ENCODE data around the gene ISM2.
A peak's percentile ranks its signal among the peaks of the same experiment; 100 is the strongest.
"Not testable (repeated sequence)": the region's sequence is repeated elsewhere in the genome, so short reads cannot be mapped to it uniquely, and the experiment has no call there.

Gene ISM2

DNA sequence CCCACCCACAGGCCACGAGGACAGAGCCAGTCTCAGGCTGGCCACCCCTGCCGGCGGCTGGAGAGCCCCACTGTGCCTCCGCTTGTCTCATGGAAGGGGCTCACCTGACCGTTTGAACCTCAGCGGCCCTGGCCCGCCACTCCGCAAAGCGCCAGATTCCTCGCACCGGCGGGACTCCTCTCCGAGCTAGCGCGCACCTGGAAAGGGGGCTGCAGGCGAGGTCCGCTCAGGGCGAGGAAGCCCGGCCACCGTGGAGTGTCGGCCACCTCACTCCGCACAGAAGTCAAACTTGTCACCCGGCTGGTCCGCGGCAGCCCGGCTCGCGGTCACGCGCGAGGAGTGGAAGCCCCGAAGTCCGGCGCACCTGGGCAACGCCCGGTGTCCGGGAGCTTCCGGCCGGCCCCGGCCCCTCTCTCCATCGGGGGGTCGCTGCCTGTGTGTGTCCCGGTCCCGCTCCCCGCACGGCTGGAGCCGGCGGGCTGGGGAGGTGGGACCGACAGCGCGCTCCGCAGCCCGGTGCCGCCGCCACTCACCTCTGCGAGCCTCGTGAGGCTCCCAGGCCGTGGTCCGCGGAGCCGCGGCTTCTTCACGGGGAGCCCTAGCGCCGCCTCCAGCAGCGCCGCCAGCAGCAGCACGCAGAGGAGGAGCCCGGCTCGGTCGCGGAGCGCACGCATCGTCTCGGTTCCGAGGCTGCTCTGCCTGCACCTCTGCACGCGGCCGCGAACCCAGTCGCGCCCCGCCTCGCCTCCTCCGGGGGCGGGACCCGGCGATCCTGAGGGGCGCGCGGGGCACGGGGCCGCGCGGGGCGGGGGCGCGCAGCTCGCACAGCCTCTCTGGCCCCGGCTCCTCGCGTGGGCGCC is at the start of gene ISM2:
TSS of gene ISM2 (minus strand) at position 697 of the 860 bp plus-strand sequence. CDS start at position 674, 23 bp downstream.
- peaks cover 40% of the 10 kb centered on the region for H3K27me3 Mint-ChIP-seq
- H3K36me3 Mint-ChIP-seq (ENCODE audit: low read depth), result peaks cover 3% of the 10 kb centered on the region
- peaks cover 6% of the 10 kb centered on the region for H3K4me1 Mint-ChIP-seq (ENCODE audit: low read depth)
- H3K9me3 Mint-ChIP-seq, result peaks cover 4% of the 10 kb centered on the region
- peak; percentile 63 for DNase-seq
- no peak within 1 kb of the TSS for H3K27ac Mint-ChIP-seq
- peak within 1 kb of the TSS; percentile 60 for H3K4me3 Mint-ChIP-seq

DNA sequence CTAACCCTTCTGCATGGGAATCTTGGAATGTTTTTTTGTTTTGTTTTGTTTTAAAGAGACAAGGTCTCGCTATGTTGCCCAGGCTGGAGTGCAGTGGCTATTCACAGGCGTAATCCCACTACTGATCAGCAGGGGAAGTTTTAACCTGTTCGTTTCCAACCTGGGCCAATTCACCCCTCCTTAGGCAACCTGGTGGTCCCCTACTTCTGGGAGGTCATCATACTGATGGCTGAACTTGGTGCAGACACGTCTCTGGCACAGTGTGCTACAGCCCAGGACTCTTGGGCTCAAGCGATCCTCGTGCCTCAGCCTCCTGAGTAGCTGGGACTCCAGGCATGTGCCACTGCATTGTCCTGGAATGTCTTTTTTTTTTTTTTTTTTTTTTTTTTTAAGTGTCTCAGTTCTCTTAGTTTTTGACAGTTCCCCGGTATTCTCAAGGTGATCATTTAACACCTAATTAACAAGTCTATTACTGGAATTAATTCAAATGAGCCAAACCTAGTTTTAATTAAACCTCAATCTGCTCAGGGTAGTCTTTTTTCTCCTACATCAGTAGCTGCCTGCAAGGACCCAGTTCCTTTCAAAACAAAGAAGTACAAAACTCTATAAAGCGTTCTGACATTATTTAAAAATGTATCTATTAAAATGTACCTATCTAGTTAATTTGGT is 49.0 kb upstream of the ISM2 start:
- Mint-ChIP-seq H3K27ac (no peak overlapping the region), H3K36me3 (ENCODE audit: low read depth) (peaks cover 72% of the 10 kb centered on the region), H3K4me1 (ENCODE audit: low read depth) (peaks cover 3% of the 10 kb centered on the region), H3K9me3 (no peaks in the 10 kb centered on the region), H3K27me3 (no peaks in the 10 kb centered on the region), H3K4me3 (no peak overlapping the region)
- DNase-seq, result no peak

DNA sequence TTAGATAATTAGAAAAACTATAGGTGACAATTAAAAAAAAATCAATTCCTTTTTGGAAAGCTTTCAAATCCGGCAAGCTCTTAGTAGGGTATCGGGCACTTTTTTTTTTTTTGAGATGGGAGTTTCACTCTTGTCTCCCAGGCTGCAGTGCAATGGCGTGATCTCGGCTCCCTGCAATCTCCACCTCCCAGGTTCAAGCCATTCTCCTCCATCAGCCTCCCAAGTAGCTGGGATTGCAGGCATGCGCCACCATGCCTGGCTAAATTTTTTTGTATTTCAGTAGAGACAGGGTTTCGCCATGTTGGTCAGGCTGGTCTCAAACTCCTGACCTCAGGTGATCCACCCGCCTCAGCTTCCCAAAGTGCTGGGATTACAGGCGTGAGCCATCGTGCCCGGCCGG is 46.6 kb upstream of the ISM2 start:
- not testable (repeated sequence) for H3K9me3 Mint-ChIP-seq; H3K27ac Mint-ChIP-seq; H3K4me3 Mint-ChIP-seq; DNase-seq; H3K4me1 Mint-ChIP-seq (ENCODE audit: low read depth); H3K27me3 Mint-ChIP-seq
- peaks cover 61% of the 10 kb centered on the region for H3K36me3 Mint-ChIP-seq (ENCODE audit: low read depth)

DNA sequence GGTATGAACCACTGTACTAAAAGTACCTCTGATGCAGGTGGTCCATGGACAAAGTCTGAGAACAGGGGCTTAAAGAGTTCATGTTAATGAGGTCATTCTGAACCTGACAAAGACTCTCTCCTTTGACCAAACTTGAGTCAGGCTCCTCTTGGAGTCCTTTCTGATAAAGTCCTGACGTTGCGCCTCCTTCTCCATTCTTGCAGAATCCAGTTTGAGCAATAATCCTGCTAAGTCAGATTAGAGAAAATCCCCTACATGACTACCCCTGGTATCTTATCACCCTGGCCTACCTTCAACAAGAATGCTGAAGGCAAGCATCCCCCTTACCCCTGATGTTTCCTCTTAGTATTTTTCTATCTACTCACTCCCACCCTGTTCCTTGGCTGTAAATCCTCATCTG is 46.0 kb upstream of the ISM2 start:
- peak overlapping the region; percentile 48 for H3K27ac Mint-ChIP-seq
- H3K4me3 Mint-ChIP-seq, result no peak overlapping the region
- DNase-seq, result no peak
- no peaks in the 10 kb centered on the region for H3K27me3 Mint-ChIP-seq
- H3K36me3 Mint-ChIP-seq (ENCODE audit: low read depth), result peaks cover 55% of the 10 kb centered on the region
- no peaks in the 10 kb centered on the region for H3K9me3 Mint-ChIP-seq
- peaks cover 9% of the 10 kb centered on the region for H3K4me1 Mint-ChIP-seq (ENCODE audit: low read depth)

DNA sequence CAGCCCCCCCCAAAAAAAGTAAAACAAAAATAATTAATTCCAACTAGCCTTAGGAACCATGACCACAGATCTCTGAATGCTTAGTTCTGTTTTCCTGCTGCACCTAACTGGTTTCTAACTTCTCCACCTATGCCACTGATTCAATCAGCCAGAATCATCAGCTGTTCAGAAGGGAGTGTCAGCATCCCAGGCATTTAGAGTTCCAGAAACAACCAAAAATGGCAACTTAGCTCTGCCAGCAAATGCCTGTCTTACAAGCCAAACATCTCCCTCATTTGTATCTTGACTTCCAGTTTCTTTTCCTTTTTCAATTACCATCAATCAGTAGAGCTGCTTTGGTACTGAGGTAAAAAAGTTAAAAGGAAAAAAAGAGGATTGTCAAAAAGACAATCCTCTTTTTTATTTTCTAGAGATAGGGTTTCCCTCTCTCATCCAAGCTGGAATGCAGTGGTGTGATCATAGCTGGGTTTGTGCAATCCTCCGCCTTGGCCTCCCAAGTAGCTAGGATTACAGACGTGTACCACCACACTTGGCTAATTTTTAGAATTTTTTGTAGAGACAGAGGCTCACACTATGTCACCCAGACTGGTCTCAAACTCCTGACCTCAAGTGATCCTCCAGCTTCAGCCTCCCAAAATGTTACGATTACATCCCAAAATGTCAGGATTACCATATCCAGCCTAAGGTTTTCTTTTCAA is 45.2 kb upstream of the ISM2 start:
- Mint-ChIP-seq H3K4me3 (no peak overlapping the region), H3K27me3 (no peaks in the 10 kb centered on the region), H3K27ac (no peak overlapping the region), H3K36me3 (ENCODE audit: low read depth) (peaks cover 47% of the 10 kb centered on the region), H3K4me1 (ENCODE audit: low read depth) (peaks cover 9% of the 10 kb centered on the region), H3K9me3 (no peaks in the 10 kb centered on the region)
- no peak for DNase-seq

DNA sequence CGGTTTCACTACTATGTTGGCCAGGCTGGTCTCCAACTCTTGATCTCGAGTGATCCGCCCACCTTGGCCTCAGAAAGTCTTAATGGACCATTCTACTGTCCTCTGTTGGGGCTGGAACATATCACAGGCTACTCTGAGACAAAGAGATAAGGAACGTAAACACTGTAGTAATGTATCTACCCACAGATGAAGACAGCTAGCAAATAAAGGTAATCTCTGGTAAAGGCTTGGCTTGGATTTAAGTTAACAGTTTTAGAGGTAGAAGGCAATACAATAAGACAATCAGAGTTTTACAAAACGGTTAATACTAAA is 44.6 kb upstream of the ISM2 start:
- no peaks in the 10 kb centered on the region for H3K27me3 Mint-ChIP-seq
- no peak for DNase-seq
- no peak overlapping the region for H3K27ac Mint-ChIP-seq
- no peaks in the 10 kb centered on the region for H3K9me3 Mint-ChIP-seq
- peaks cover 9% of the 10 kb centered on the region for H3K4me1 Mint-ChIP-seq (ENCODE audit: low read depth)
- H3K4me3 Mint-ChIP-seq, result no peak overlapping the region
- H3K36me3 Mint-ChIP-seq (ENCODE audit: low read depth), result peaks cover 41% of the 10 kb centered on the region

DNA sequence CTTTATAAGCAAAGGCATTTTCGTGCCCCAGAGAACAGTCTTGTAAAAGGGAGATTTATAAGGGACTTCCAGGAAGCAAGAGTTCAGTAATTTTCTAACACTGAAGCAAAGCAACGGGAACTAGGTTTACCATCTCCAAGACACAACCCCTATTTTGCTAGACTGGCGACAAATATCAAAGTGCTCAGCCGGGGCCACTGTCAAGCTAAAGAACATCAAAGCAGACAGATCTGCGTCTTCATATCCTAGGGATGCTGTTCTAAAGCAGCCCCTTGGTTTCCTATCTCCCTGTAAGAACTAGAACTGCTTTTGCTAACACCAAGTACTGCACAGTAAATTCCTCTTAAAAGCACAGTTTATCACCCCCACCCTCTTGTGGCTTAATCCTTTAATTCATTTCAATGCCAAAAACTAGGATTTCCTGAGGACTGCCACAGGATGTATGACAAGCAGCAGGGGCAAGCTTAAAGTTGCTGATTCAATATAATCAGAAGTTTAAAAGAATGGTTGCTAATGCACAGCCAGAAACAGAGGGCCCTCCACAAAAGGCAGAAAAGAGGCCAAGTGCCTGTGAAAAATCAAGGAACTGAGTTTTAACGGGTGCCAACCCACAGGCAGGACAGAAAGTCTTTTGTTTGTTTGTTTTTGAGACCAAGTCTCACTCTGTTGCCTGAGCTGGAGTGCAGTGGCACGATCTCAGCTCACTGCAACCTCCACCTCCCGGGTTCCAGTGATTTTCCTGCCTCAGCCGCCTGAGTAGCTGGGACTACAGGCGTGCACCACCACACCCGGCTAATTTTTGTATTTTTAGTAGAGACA is 44.0 kb upstream of the ISM2 start:
- no peak overlapping the region for H3K4me3 Mint-ChIP-seq
- H3K4me1 Mint-ChIP-seq (ENCODE audit: low read depth), result peaks cover 9% of the 10 kb centered on the region
- no peak for DNase-seq
- H3K27ac Mint-ChIP-seq, result no peak overlapping the region
- H3K27me3 Mint-ChIP-seq, result no peaks in the 10 kb centered on the region
- peaks cover 39% of the 10 kb centered on the region for H3K36me3 Mint-ChIP-seq (ENCODE audit: low read depth)
- no peaks in the 10 kb centered on the region for H3K9me3 Mint-ChIP-seq

DNA sequence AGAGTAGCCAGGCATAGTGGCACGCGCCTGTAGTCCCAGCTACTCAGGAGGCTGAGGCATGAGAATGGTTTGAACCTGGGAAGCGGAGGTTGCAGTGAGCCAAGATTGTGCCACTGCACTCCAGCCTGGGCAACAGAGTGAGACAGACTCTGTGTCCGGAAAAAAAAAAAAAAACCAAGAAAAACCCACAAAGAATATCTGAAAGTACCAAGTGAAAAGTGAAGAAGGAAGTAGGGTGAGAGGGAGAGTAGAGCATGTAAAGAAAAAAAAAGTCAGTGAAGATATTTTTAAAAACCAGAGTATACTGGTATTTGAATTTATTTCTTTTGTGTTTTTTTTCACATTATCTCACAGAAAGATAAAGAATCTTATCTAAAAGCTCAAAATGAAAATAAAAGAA is 43.3 kb upstream of the ISM2 start:
- H3K27ac Mint-ChIP-seq, result no peak overlapping the region
- no peaks in the 10 kb centered on the region for H3K9me3 Mint-ChIP-seq
- no peak for DNase-seq
- H3K4me3 Mint-ChIP-seq, result no peak overlapping the region
- H3K27me3 Mint-ChIP-seq, result no peaks in the 10 kb centered on the region
- H3K36me3 Mint-ChIP-seq (ENCODE audit: low read depth), result peaks cover 33% of the 10 kb centered on the region
- H3K4me1 Mint-ChIP-seq (ENCODE audit: low read depth), result peaks cover 9% of the 10 kb centered on the region

DNA sequence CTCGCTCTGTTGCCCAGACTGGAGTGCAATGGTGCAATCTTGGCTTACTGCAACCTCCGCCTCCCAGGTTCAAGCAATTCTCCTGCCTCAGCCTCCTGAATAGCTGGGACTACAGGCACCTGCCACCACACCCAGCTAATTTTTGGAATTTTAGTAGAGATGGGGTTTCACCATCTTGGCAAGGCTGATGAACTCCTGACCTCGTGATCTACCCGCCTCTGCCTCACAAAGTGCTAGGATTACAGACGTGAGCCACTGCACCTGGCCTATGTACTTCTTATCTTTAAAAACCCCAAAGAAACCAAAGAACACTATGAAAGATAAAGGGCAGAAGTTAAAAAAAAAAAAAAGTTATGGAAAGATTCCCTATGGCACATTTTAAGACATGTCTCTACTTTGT is 38.3 kb upstream of the ISM2 start:
- H3K36me3 Mint-ChIP-seq (ENCODE audit: low read depth), result peaks cover 37% of the 10 kb centered on the region
- not testable (repeated sequence) for DNase-seq; H3K4me3 Mint-ChIP-seq; H3K27ac Mint-ChIP-seq; H3K9me3 Mint-ChIP-seq; H3K4me1 Mint-ChIP-seq (ENCODE audit: low read depth); H3K27me3 Mint-ChIP-seq

DNA sequence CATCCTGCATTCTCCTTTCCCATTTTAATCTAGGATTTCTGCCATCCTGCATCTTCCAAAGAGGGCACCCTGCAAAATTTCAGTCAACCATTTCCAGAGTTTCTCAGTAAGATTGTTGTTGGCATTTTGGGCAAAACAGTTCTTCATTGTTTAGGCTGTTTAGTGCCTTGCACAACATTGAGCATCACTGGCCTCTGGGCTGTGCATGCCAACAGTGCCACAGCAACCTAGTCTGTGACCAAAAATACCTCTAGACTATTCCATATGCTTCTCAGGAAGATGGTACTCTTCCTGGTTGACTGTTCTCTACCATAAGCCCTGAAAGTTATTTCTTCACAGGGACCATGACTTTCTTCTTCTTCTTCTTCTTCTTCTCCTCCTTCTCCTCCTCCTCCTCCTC is 32.5 kb upstream of the ISM2 start:
- no peak overlapping the region for H3K4me3 Mint-ChIP-seq

DNA sequence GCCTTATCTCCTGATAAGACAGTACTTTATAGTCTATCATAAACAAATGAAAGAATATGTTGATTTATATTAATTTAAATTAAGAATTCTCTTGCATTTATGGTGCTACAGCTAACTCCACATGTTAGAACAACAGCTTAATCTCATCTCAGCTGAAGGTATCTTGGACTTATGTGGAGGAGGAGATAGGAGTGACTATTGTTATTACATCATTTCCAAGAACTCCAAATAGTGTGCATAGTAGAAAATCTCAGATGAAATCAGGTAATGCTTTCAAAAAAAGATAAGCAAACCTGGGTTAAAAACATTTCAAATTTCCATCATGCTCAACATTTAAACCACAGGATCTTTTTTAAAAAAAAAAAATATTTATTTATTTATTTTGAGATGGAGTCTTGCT is 31.3 kb upstream of the ISM2 start:
- no peaks in the 10 kb centered on the region for H3K9me3 Mint-ChIP-seq
- H3K27me3 Mint-ChIP-seq, result no peaks in the 10 kb centered on the region
- no peak for DNase-seq
- H3K36me3 Mint-ChIP-seq (ENCODE audit: low read depth), result peaks cover 27% of the 10 kb centered on the region
- H3K27ac Mint-ChIP-seq, result no peak overlapping the region
- H3K4me3 Mint-ChIP-seq, result no peak overlapping the region
- peaks cover 2% of the 10 kb centered on the region for H3K4me1 Mint-ChIP-seq (ENCODE audit: low read depth)

More for the DNA sequence above, 32.5 kb upstream of the ISM2 start:
- DNase-seq, result no peak
- Mint-ChIP-seq H3K36me3 (ENCODE audit: low read depth) (peaks cover 34% of the 10 kb centered on the region), H3K27me3 (no peaks in the 10 kb centered on the region), H3K9me3 (no peaks in the 10 kb centered on the region), H3K4me1 (ENCODE audit: low read depth) (peaks cover 2% of the 10 kb centered on the region), H3K27ac (no peak overlapping the region)

DNA sequence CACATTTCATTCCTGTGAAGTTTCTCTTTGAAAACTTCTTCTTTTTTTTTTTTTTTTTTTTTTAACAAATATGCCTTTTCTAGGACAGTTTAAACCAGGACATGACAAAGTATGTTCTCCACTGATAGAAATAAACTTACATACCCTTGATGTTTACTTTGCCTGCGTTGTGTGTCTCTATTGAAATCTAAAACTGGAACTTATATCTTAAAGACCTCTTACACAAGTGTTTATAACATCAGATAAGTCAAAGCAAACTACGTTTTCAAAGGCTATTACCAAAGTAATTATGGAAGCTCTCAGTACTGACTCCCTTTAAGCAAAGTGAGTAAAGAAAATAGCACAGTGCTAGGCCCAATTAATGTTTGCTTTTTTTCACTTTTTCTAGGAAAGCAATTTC is 30.6 kb upstream of the ISM2 start:
- Mint-ChIP-seq H3K36me3 (ENCODE audit: low read depth) (peaks cover 26% of the 10 kb centered on the region), H3K4me3 (no peak overlapping the region), H3K27ac (no peak overlapping the region)

DNA sequence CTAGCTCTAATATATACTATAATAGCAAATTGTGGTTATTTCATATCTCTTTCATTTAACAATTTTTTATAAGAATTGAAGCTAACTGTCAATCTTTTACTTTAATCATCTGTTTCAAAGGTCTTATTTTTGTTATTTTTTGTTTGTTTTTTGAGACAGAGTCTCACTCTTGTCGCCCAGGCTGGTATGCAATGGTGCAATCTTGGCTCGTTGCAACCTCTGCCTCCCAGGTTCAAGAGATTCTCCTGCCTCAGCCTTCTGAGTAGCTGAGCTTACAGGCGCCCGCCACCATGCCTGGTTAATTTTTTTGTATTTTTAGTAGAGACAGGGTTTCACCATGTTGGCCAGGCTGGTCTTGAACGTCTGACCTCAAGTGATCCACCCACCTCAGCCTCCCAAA is 30.1 kb upstream of the ISM2 start:
- not testable (repeated sequence) for H3K27me3 Mint-ChIP-seq; DNase-seq; H3K4me3 Mint-ChIP-seq; H3K9me3 Mint-ChIP-seq; H3K4me1 Mint-ChIP-seq (ENCODE audit: low read depth); H3K27ac Mint-ChIP-seq
- H3K36me3 Mint-ChIP-seq (ENCODE audit: low read depth), result peaks cover 29% of the 10 kb centered on the region

More for the DNA sequence above, 30.6 kb upstream of the ISM2 start:
- Mint-ChIP-seq H3K27me3 (no peaks in the 10 kb centered on the region), H3K4me1 (ENCODE audit: low read depth) (peaks cover 2% of the 10 kb centered on the region), H3K9me3 (no peaks in the 10 kb centered on the region)
- no peak for DNase-seq

DNA sequence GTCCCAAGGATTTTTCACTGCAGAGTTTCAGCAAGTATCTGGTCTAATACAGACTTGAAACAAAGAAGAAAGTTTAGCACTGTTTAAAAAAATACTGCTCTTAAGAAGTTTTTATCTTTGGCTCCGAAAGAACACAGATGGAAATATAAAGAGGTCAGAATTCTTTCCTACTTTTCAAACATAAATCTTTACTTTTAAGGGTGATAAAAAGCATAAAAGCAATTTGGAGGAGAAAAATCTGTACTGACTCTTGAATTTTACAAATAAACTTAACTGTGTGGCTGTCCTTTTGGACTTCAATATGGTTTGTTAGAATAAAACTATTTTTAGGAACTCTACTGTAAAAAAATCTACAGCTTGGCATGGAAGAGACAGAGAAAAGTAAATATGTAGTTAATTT is 27.6 kb upstream of the ISM2 start:
- Mint-ChIP-seq H3K9me3 (no peaks in the 10 kb centered on the region), H3K4me3 (no peak overlapping the region), H3K36me3 (ENCODE audit: low read depth) (peaks cover 33% of the 10 kb centered on the region), H3K27ac (no peak overlapping the region), H3K27me3 (no peaks in the 10 kb centered on the region), H3K4me1 (ENCODE audit: low read depth) (peaks cover 2% of the 10 kb centered on the region)
- no peak for DNase-seq

All from activated T-cell treated with anti-CD3 and anti-CD28 coated beads, Interleukin-2, amount 50 U/mL, for 24 hours (primary cell).